Hepatocyte (in vitro differentiated cells): ENCODE results near the gene COBL.

Experiments
- EZH2 ChIP-seq: fragments of 200-600 bp; sonication (generic); IDR thresholded peaks from 2 replicates; pipeline ENCODE4 v1.6.1; 2016; ENCODE audit warnings: antibody characterized with exemption, mild to moderate bottlenecking, borderline replicate concordance
- EZH2phosphoT487 ChIP-seq: fragments of 200-600 bp; sonication (generic); IDR thresholded peaks from one replicate; pipeline ENCODE4 v1.6.1; 2018; ENCODE audit warnings: antibody characterized with exemption, mild to moderate bottlenecking, low read depth, moderate library complexity; ENCODE audit not compliant: unreplicated experiment, severe bottlenecking
- TF ChIP-seq, protein P1 (sequence below): fragments of 200-600 bp; sonication (generic); IDR thresholded peaks from 2 replicates; pipeline ENCODE4 v1.5.1; 2016; ENCODE audit warnings: antibody characterized with exemption, mild to moderate bottlenecking; ENCODE audit not compliant: poor library complexity

DNA sequence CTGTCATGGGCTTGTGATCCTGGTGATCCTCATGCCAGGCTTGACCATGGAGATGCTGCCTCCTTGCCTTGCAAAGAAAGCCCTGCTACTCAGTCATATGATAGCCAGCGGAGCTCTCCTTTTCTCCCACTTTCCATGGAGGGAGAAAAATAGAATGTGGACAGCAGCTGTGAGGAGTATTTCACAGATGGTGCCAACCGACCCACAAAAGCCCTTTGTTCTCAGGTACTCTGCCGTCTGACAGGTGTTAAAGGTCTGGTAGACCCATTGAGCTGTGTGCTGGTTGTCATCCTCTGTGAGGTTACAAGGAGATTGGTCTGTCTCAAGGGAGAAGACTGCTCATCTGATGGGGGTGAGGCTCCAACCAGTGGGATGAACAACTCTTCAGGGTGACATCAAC is 29.5 kb upstream of the COBL start:
- TF ChIP-seq EZH2 = no peak
- TF ChIP-seq, protein P1, sequence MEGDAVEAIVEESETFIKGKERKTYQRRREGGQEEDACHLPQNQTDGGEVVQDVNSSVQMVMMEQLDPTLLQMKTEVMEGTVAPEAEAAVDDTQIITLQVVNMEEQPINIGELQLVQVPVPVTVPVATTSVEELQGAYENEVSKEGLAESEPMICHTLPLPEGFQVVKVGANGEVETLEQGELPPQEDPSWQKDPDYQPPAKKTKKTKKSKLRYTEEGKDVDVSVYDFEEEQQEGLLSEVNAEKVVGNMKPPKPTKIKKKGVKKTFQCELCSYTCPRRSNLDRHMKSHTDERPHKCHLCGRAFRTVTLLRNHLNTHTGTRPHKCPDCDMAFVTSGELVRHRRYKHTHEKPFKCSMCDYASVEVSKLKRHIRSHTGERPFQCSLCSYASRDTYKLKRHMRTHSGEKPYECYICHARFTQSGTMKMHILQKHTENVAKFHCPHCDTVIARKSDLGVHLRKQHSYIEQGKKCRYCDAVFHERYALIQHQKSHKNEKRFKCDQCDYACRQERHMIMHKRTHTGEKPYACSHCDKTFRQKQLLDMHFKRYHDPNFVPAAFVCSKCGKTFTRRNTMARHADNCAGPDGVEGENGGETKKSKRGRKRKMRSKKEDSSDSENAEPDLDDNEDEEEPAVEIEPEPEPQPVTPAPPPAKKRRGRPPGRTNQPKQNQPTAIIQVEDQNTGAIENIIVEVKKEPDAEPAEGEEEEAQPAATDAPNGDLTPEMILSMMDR = no peak
- no peak for TF ChIP-seq EZH2phosphoT487
